WTC11 (cell line): ENCODE measurements around the gene GPR62. TPM values are rescaled to one million over a fixed set of nuclear protein-coding genes. Genes with fewer than 3 reads are reported as not detected.

ENCODE experiments used
- ATAC-seq: fragments of 200-7000 bp; cut with Tn5 transposase; 2 replicates; pipeline ENCODE4 v1.10.0; 2021; ENCODE audit warnings: mild to moderate bottlenecking, moderate library complexity
- CTCF ChIA-PET: fragments of 300-600 bp; sonication (Branson Sonifier 250); formaldehyde crosslinking; loops from one replicate; lab custom pipeline; 2021; ENCODE audit warnings: antibody characterized with exemption; lab: Charles Lee
- POLR2A ChIA-PET: fragments of 350-600 bp; sonication (Branson Sonifier 250); formaldehyde crosslinking; loops from one replicate; lab custom pipeline; 2021; ENCODE audit warnings: antibody characterized with exemption; lab: Charles Lee
- DNase-seq: peaks from one replicate; pipeline ENCODE4 v3.0.0; 2021; ENCODE audit warnings: low spot score
- H3K27ac Mint-ChIP-seq: 2 replicates; pipeline ENCODE4 v1.8.0; 2021; ENCODE audit warnings: mixed read lengths
- H3K27me3 Mint-ChIP-seq: 2 replicates; pipeline ENCODE4 v1.8.0; 2021; ENCODE audit warnings: low read depth, mild to moderate bottlenecking, moderate library complexity, mixed read lengths
- H3K36me3 Mint-ChIP-seq: 2 replicates; pipeline ENCODE4 v1.8.0; 2021; ENCODE audit warnings: mixed read lengths
- H3K4me1 Mint-ChIP-seq: 2 replicates; pipeline ENCODE4 v1.8.0; 2022; ENCODE audit warnings: mixed read lengths
- H3K4me3 Mint-ChIP-seq: 2 replicates; pipeline ENCODE4 v1.8.0; 2021; ENCODE audit warnings: mild to moderate bottlenecking, moderate library complexity, mixed read lengths
- H3K9me3 Mint-ChIP-seq: 2 replicates; pipeline ENCODE4 v1.8.0; 2021; ENCODE audit warnings: mixed read lengths
- AFF4 ChIP-seq: sonication (generic); formaldehyde crosslinking; IDR thresholded peaks from 2 replicates; pipeline ENCODE4 v1.8.1; 2023; ENCODE audit warnings: mild to moderate bottlenecking, missing genetic modification reagents, borderline replicate concordance
- ATF1 ChIP-seq: sonication (generic); formaldehyde crosslinking; IDR thresholded peaks from 2 replicates; pipeline ENCODE4 v1.8.1; 2023; ENCODE audit warnings: mild to moderate bottlenecking, moderate library complexity, missing genetic modification reagents
- CREM ChIP-seq: sonication (generic); formaldehyde crosslinking; IDR thresholded peaks from 2 replicates; pipeline ENCODE4 v1.8.1; 2022; ENCODE audit warnings: mild to moderate bottlenecking, missing genetic modification reagents, moderate library complexity
- CTCF ChIP-seq: fragments of 200-600 bp; IDR thresholded peaks from 2 replicates; pipeline ENCODE4 v1.8.0; 2022; ENCODE audit warnings: antibody characterized with exemption
- ELF4 ChIP-seq: sonication (generic); formaldehyde crosslinking; IDR thresholded peaks from 2 replicates; pipeline ENCODE4 v1.8.1; 2022; ENCODE audit warnings: low read depth, mild to moderate bottlenecking, moderate library complexity, missing genetic modification reagents
- ETV6 ChIP-seq: sonication (generic); formaldehyde crosslinking; IDR thresholded peaks from 2 replicates; pipeline ENCODE4 v1.8.1; 2022; ENCODE audit warnings: mild to moderate bottlenecking, missing genetic modification reagents
- FOXJ3 ChIP-seq: sonication (generic); formaldehyde crosslinking; IDR thresholded peaks from 2 replicates; pipeline ENCODE4 v1.9.0; 2021; ENCODE audit warnings: missing genetic modification reagents, mild to moderate bottlenecking, borderline replicate concordance
- FOXK1 ChIP-seq: sonication (generic); formaldehyde crosslinking; IDR thresholded peaks from 2 replicates; pipeline ENCODE4 v1.8.0; 2022; ENCODE audit warnings: mild to moderate bottlenecking, moderate library complexity, missing genetic modification reagents
- PRDM15 ChIP-seq: sonication (generic); formaldehyde crosslinking; IDR thresholded peaks from 2 replicates; pipeline ENCODE4 v1.8.0; 2022; ENCODE audit warnings: missing genetic modification reagents
- PREB ChIP-seq: sonication (generic); formaldehyde crosslinking; IDR thresholded peaks from 2 replicates; pipeline ENCODE4 v1.8.1; 2022; ENCODE audit warnings: mild to moderate bottlenecking, missing genetic modification reagents, moderate library complexity, borderline replicate concordance
- RELA ChIP-seq: sonication (generic); formaldehyde crosslinking; IDR thresholded peaks from 2 replicates; pipeline ENCODE4 v1.8.1; 2022; ENCODE audit warnings: missing genetic modification reagents, mild to moderate bottlenecking, borderline replicate concordance
- RORB ChIP-seq: fragments of 250-450 bp; sonication (Bioruptor Pico); IDR thresholded peaks from 2 replicates; pipeline ENCODE4 v1.9.0; 2021; ENCODE audit warnings: mild to moderate bottlenecking
- TEAD4 ChIP-seq: sonication (generic); formaldehyde crosslinking; IDR thresholded peaks from 2 replicates; pipeline ENCODE4 v1.8.0; 2022; ENCODE audit warnings: mild to moderate bottlenecking, missing genetic modification reagents
- TP53 ChIP-seq: sonication (generic); formaldehyde crosslinking; IDR thresholded peaks from 2 replicates; pipeline ENCODE4 v1.8.1; 2023; ENCODE audit warnings: mild to moderate bottlenecking, missing genetic modification reagents
- ZMAT4 ChIP-seq: fragments of 250-450 bp; sonication (Bioruptor Pico); IDR thresholded peaks from 2 replicates; pipeline ENCODE4 v1.9.0; 2021; ENCODE audit warnings: mild to moderate bottlenecking
- ZNF121 ChIP-seq: sonication (generic); formaldehyde crosslinking; IDR thresholded peaks from 2 replicates; pipeline ENCODE4 v1.8.0; 2023; ENCODE audit warnings: missing genetic modification reagents
- ZNF232 ChIP-seq: sonication (generic); formaldehyde crosslinking; IDR thresholded peaks from 2 replicates; pipeline ENCODE4 v1.8.0; 2022; ENCODE audit warnings: mild to moderate bottlenecking, missing genetic modification reagents
- total RNA-seq: library from RNA; stranded (reverse); gene quantifications from 3 replicates; pipeline ENCODE4 v1.2.3, GENCODE V29; 2021

Gene GPR62
- total RNA-seq, 1 experiment from 2014 or later: 0.24 TPM

GRCh38 chr3:51966486-51966885 lies 11.3 kb downstream of the GPR62 start:
- Mint-ChIP-seq H3K27ac (no peak overlapping the region), H3K9me3 (no peaks in the 10 kb centered on the region), H3K4me1 (peaks cover 49% of the 10 kb centered on the region), H3K27me3 (peaks cover 23% of the 10 kb centered on the region)
- no peak for DNase-seq
- POLR2A ChIA-PET: interaction anchor here (1.1 to 1.5 kb wide), 2 partner anchors 25 to 30 kb away, joined by 4 to 5 read pairs; no protein-coding TSS in a partner anchor
- TF ChIP-seq ATF1 (CRISPR knock-in tag) (no peak), ELF4 (no peak), ZMAT4 (no peak), PRDM15 (CRISPR knock-in tag) (no peak), FOXJ3 (no peak), RELA (no peak), AFF4 (no peak), ETV6 (CRISPR knock-in tag) (no peak), CREM (CRISPR knock-in tag) (no peak), ZNF232 (CRISPR knock-in tag) (no peak), TEAD4 (no peak), PREB (CRISPR knock-in tag) (no peak), FOXK1 (CRISPR knock-in tag) (no peak), ZNF121 (CRISPR knock-in tag) (no peak), CTCF (no peak)
- TF ChIP-seq, all 79 proteins: peak for 0
- peak overlapping the region; percentile 73 for H3K4me3 Mint-ChIP-seq
- no peak for ATAC-seq
- CTCF ChIA-PET: interaction anchor here (1.1 to 6.5 kb wide), 5 partner anchors 8 to 79 kb away, joined by 4 to 60 read pairs (median 41); partner anchors contain the start of genes ABHD14A, ABHD14B, ACY1 and PARP3
- no peaks in the 10 kb centered on the region for H3K36me3 Mint-ChIP-seq

- POLR2A ChIA-PET: interaction anchor here (1.1 to 3.7 kb wide), 3 partner anchors 16 to 29 kb away, joined by 4 to 23 read pairs (median 5); partner anchors contain the start of gene ACY1
- H3K4me3 Mint-ChIP-seq: peak overlapping the region; percentile 73
- DNase-seq (no peak), ATAC-seq (peak; percentile 10)
- no peaks in the 10 kb centered on the region for H3K36me3 Mint-ChIP-seq
- peaks cover 49% of the 10 kb centered on the region for H3K4me1 Mint-ChIP-seq
- CTCF ChIA-PET: interaction anchor here (1.1 to 6.5 kb wide), 4 partner anchors 8 to 80 kb away, joined by 4 to 60 read pairs (median 42); partner anchors contain the start of genes ABHD14A, ABHD14B, ACY1 and PARP3
- H3K27ac Mint-ChIP-seq: no peak overlapping the region
- no peaks in the 10 kb centered on the region for H3K9me3 Mint-ChIP-seq
- peaks cover 23% of the 10 kb centered on the region for H3K27me3 Mint-ChIP-seq
- 0 out of 2 replicates have a peak, but pooled peaks have one; percentile 4 for TF ChIP-seq TP53 (CRISPR knock-in tag)
- TF ChIP-seq RORB (CRISPR knock-in tag): no peak
Observed at GRCh38 chr3:51966922-51967383, 11.8 kb downstream of the GPR62 start.
